GM18502 (cell line): Measurements from ENCODE around the gene CD40LG.

Source experiments
- ATAC-seq: cut with Tn5 transposase; IDR thresholded peaks from one replicate; pipeline ENCODE4 v1.9.1; 2021; ENCODE audit warnings: mild to moderate bottlenecking; ENCODE audit not compliant: unreplicated experiment, poor library complexity

Gene CD40LG

GRCh38 chrX:136647677-136648360 is at the start of gene CD40LG:
TSS of gene CD40LG (plus strand) at chrX:136648158. CDS start at chrX:136648249, 91 bp downstream.
- ATAC-seq, result no peak

GRCh38 chrX:136598631-136599030 is 49.3 kb upstream of the CD40LG start:
- no peak for ATAC-seq

GRCh38 chrX:136600059-136600458 is 47.9 kb upstream of the CD40LG start:
- no peak for ATAC-seq

GRCh38 chrX:136607236-136607635 is 40.7 kb upstream of the CD40LG start:
- no peak for ATAC-seq

- ATAC-seq, result no peak
Measured at GRCh38 chrX:136608295-136608933, 39.5 kb upstream of the CD40LG start.

GRCh38 chrX:136616987-136617685 is 30.8 kb upstream of the CD40LG start:
- ATAC-seq, result peak; percentile 86

GRCh38 chrX:136619899-136620505 is 28.0 kb upstream of the CD40LG start:
- no peak for ATAC-seq

GRCh38 chrX:136620780-136621179 is 27.2 kb upstream of the CD40LG start:
- no peak for ATAC-seq

GRCh38 chrX:136622568-136622967 is 25.4 kb upstream of the CD40LG start:
- no peak for ATAC-seq

GRCh38 chrX:136623396-136623795 is 24.6 kb upstream of the CD40LG start:
- ATAC-seq, result no peak

GRCh38 chrX:136625246-136625645 is 22.7 kb upstream of the CD40LG start:
- no peak for ATAC-seq

- ATAC-seq, result peak; percentile 68
Measured at GRCh38 chrX:136626237-136626636, 21.7 kb upstream of the CD40LG start.

GRCh38 chrX:136626891-136627290 is 21.1 kb upstream of the CD40LG start:
- no peak for ATAC-seq

GRCh38 chrX:136627409-136627808 is 20.5 kb upstream of the CD40LG start:
- ATAC-seq, result no peak

GRCh38 chrX:136629084-136629750 is 18.7 kb upstream of the CD40LG start:
- ATAC-seq, result no peak

GRCh38 chrX:136630881-136631280 is 17.1 kb upstream of the CD40LG start:
- no peak for ATAC-seq

- ATAC-seq, result peak; percentile 78
Measured at GRCh38 chrX:136635235-136635634, 12.7 kb upstream of the CD40LG start.

GRCh38 chrX:136636121-136636520 is 11.8 kb upstream of the CD40LG start:
- ATAC-seq, result no peak

GRCh38 chrX:136639506-136640176 is 8.3 kb upstream of the CD40LG start:
- no peak for ATAC-seq

- ATAC-seq, result no peak
Measured at GRCh38 chrX:136643243-136643642, 4.7 kb upstream of the CD40LG start.
